Stimulated activated CD4-positive, alpha-beta T cell treated with anti-CD3 and anti-CD28 coated beads, Interleukin-15, amount 100 ng/mL, for 1 hour (primary cell): ENCODE measurements around the gene QKI.
"Not testable (repeated sequence)": the region's sequence is repeated elsewhere in the genome, so short reads cannot be mapped to it uniquely, and the experiment has no call there.

ENCODE experiments used
- DNase-seq, 2 donors: peaks; one replicate each; pipeline ENCODE4 v3.0.0-alpha.2; 2020; ENCODE audit warnings: low read depth in 1 of 2, low spot score in 1 of 2

QKI gene

GRCh38 chr6:163438298-163438939, 23.9 kb downstream of the QKI start:
- DNase-seq, result no peak

- DNase-seq, result no peak
Observed at GRCh38 chr6:163438940-163439335, 24.4 kb downstream of the QKI start.

GRCh38 chr6:163439390-163439789, 24.9 kb downstream of the QKI start:
- not testable (repeated sequence) for DNase-seq

DNA sequence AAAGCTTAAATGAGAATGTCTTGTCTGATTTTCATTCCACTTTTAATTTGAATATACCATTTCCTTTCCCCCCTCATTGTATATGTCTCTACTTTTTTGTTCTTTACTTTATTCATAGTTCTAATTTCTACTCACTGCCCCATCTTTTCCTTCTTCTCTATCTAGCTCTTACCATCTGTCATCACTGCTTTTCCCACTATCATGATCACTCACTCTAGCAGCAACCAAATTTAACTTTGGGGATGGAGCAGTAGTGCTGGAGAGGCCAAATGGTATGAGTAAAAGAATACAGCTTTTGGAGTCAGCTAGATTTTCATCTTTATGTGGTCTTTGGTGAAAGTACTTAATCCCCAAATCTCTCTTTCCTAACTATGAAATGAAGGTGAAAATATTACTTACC, 25.5 kb downstream of the QKI start:
- DNase-seq, result no peak

DNA sequence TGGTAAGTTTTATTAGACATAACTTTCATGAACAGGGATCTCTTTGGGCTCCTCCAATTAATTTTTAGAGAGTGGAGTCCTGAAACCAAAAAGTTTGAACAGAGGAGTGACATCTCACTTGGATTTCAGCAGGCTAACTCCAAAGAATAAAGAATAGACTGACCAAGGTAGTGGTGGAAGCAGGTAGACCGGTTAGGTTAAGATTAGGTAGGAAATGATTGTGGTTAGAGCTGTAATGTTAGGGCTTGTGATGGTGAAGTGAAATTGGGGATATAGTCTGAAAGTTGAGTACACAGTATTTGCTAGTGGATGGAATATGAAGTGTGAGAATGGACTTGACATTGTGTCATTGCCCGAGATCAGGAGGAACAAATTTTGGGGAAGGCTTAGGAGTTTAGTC, 27.8 kb downstream of the QKI start:
- no peak for DNase-seq

DNA sequence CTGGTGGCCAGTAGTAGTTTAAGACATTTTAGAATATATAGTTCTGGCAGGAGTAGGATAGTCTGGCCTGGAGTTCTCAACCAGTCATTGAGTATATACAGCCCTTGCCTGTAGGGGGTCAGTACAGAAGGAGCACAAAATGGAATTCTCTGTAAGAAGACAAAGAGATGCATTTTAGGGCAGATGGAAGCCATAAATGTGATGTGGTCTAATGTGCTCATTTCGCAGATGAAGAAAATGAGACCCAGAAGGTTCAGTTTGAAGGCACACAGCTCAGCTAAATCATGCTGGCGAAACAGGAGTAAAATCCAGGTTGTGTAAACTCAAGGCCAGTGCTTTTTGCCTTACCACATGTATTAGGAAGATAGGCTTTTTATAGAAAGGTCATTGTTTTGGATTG, 29.6 kb downstream of the QKI start:
- DNase-seq, result no peak

DNA sequence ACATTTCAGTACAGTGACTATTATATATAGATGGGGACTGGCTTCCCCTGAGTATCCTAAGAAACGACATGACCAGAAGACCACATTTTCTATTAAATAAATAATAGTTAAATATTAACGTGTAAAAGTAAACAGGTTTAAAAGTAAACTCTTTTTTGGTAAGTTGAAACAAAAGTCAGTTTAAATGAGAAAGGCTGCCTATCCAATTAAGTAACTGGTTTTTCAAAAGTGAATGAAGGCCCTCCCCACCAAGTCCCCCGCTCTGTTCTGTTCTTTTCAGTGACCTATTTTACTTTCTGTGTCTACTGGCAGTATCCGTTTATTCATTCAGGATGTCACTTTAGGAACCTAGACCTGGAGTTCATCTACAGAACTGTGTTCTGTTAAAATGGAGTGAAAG, 32.0 kb downstream of the QKI start:
- DNase-seq, result no peak

DNA sequence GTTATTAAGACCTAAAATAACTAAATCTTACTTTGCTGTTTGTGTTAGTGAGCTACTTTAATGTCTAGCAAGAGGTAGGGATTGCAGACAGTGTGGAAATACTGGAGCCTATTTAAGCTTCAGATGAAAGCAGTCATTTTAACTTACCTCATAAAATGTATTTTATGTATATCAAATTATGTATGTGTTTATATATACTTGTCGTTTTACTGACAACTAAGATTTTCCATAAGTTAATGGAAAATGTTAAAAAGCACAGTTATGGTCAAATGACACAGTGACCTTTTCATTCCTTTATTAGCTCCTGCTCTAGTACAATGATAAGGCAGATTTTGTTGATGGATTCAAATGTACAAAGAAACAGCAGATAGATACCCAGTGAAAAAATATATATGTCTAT, 34.6 kb downstream of the QKI start:
- no peak for DNase-seq

DNA sequence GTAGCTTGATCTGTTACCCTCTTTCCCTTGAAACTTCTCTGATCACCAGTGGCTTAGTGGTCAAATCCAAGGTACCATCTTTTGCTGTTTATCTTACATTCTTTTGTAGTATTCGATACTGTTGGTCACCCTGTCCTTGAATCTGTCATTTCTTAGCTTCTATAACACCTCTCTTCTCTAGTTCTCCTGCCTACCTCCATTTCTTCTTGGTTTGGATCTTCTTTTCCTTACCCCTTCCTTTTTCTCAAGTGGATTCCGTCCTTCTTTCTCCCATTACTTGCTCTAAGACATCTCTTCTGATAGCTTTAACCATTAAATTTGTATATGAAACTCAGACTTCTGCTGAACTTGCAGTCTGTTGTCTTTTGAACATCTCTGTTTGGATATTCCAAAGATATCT, 39.9 kb downstream of the QKI start:
- DNase-seq, result no peak

GRCh38 chr6:163455552-163455951, 41.0 kb downstream of the QKI start:
- no peak for DNase-seq

- DNase-seq, result no peak
Observed at GRCh38 chr6:163457637-163458561, 43.4 kb downstream of the QKI start.

DNA sequence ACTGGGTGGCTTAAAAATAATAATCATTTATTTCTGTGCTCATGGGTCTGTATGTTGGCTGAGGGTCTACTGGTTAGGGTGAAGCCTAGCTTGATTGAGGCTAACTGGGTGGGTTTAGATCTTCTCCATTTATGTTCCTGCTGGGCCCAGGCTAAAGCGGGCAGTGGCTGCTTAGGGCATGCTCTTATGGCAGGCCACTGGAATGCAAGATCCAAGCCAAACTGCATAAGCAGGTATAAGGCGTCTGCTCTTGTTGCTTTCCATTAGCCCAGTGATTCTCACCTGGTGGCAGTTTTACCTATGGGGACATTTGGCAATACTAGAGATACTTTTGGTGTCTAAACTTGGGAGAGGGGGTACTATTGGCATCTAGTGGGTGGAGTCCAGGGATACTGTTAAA, 44.5 kb downstream of the QKI start:
- DNase-seq, result no peak

- DNase-seq, result no peak
Observed at GRCh38 chr6:163459536-163459935, 45.0 kb downstream of the QKI start.

DNA sequence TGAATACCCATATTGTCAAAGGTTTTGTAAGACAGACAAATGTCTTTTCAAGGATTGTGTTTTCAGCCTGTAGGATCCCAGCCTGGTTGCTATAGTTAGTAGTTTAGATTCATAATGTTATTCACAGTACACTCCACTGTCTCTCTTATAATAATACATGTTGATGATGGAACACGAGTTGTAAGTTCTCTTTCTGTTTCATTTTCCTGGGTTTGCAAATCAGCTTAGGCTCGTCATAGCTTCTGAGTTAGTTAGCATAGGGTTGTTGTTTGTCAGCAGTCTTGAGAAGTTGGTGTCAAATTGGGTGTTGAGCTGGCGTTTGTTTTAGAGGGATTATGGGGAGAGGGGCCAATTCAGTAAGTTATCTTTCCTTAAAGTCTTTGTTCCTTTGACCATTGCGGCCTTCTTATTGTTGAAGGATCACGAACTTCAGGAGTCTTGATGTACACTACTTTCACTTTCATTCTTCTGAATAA, 45.8 kb downstream of the QKI start:
- no peak for DNase-seq

DNA sequence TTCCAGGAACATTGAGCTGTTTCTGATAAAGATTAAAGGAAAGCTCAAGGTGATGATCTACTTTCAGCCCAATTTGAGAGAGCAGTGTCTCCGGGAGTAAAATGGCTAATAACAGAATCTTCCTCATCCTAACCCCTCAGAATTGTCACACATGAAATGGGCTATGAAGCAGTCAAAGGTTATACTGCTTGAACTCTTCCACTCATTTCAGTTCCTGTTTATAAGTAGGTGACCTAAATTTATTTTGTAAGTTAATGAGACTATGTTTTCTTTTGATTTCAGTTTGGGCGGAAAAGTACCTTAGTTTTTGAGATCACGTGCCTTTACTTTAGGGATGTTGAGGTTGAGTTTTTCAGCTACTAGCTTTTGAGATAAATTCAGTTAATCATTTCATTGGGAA, 47.2 kb downstream of the QKI start:
- no peak for DNase-seq

DNA sequence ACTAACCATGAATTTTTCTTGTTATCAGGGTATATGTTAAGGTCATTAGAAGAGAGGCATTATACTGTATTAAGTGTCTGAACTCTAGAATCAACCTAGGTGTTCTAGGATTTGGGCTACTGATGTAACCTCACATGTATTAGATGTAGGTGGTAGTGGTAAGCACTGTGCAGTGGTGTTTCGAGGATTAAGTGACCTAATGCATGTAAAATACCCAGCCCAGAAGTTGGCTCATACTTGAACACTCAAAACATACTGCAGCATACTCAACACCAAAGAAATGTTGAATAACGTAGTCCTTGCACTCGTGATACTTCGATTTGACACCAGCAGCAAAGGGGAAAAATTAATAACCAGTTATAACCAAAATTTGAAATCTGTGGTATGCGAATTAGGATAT, 48.7 kb downstream of the QKI start:
- no peak for DNase-seq

DNA sequence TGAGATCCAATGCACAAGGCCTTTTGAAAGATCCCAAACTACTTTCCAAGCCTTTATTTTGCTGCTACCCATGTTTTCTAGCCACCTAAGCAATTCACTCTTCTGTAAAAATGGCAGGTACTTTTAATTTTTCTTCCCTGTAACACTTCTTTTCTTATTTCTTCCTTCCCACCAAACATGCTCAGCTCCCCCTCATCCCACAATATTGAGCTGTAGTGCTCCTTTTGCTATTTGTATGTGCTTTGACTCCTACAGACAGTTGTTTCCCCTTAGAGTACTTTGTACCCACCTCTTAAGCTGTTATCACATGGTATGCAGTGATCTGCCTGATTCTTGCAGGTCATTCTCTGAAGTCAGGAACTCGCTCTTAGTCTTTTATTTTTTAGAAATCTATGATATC, 49.3 kb downstream of the QKI start:
- DNase-seq, result no peak

DNA sequence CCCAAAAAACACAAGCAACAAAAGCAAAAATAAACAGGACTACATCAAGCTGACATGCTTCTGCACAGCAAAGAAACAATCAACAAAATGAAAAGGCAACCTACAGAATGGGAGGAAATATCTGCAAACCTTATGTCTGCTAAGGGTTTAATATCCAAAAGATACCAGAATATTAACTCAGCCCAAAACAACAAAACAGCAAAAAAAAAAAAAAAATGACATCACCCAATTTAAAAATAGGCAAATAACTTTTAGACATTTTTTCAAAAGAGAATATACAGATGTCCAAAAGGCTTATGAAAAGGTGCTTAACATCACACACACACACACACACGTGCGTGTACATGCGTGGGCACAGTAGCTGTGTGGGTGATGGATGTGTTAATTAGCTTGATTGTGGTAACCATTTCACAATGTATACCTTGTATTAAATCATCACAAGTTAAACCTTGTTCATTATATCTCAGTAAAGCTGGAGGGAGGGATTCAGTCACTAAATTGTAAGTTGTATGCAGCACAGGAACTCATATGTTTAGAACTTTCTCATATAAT, 52.4 kb downstream of the QKI start:
- no peak for DNase-seq

DNA sequence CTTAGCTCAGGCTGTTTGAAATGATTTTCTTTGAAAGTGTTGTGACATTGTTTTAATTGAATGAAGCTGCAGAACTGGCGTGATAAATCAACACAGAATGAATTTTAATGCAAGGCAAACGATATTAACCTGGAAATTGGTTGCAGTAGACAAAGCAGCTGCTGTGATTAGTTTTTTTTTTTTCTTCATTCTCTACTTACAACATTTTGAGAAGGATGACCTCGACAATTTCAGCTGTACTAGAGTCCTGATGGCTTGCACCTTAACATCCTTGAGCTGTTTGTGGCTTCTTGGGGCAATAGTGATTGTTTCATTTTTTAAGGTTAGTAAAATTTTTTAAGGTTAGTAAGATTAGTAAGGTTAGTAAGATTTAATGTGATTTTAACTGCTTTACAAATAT, 54.2 kb downstream of the QKI start:
- DNase-seq, result no peak

GRCh38 chr6:163469459-163469985, 55.0 kb downstream of the QKI start:
- no peak for DNase-seq

- DNase-seq, result no peak
Observed at GRCh38 chr6:163470611-163471010, 56.1 kb downstream of the QKI start.

GRCh38 chr6:163474581-163474980, 60.1 kb downstream of the QKI start:
- no peak for DNase-seq
